Measurements from ENCODE around the gene PIH1D2.
A peak's percentile ranks its signal among the peaks of the same experiment; 100 is the strongest.
"Not testable (repeated sequence)": the region's sequence is repeated elsewhere in the genome, so short reads cannot be mapped to it uniquely, and the experiment has no call there.

Gene PIH1D2

GRCh38 chr11:112050721-112051120 is 23.1 kb downstream of the PIH1D2 start:
- DNase-seq = no peak

GRCh38 chr11:112049777-112050176 is 24.0 kb downstream of the PIH1D2 start:
- no peak for DNase-seq

- DNase-seq = not testable (repeated sequence)
Observed at GRCh38 chr11:112048256-112048655, 25.6 kb downstream of the PIH1D2 start.

- not testable (repeated sequence) for DNase-seq
Observed at GRCh38 chr11:112046647-112047046, 27.2 kb downstream of the PIH1D2 start.

- DNase-seq = no peak
Observed at GRCh38 chr11:112044961-112045360, 28.9 kb downstream of the PIH1D2 start.

- DNase-seq = no peak
Observed at GRCh38 chr11:112042961-112043304, 30.9 kb downstream of the PIH1D2 start.

- no peak for DNase-seq
Observed at GRCh38 chr11:112042161-112042960, 31.5 kb downstream of the PIH1D2 start.

GRCh38 chr11:112037527-112037926 is 36.3 kb downstream of the PIH1D2 start:
- DNase-seq = no peak

GRCh38 chr11:112033902-112034301 is 39.9 kb downstream of the PIH1D2 start:
- no peak for DNase-seq

GRCh38 chr11:112029460-112029859 is 44.4 kb downstream of the PIH1D2 start:
- DNase-seq = no peak

- DNase-seq = not testable (repeated sequence)
Observed at GRCh38 chr11:112026784-112027410, 46.9 kb downstream of the PIH1D2 start.

GRCh38 chr11:112025707-112026106 is 48.1 kb downstream of the PIH1D2 start:
- DNase-seq = no peak

GRCh38 chr11:112024773-112025678 is 48.8 kb downstream of the PIH1D2 start, which contains the start of gene DLAT:
TSS of gene DLAT (plus strand) at chr11:112025408. CDS start at chr11:112025473, 65 bp downstream.
- DNase-seq = peak; percentile 87

- DNase-seq = no peak
Observed at GRCh38 chr11:112024178-112024772, 49.5 kb downstream of the PIH1D2 start.

- no peak for DNase-seq
Observed at GRCh38 chr11:112023104-112023503, 50.7 kb downstream of the PIH1D2 start.

GRCh38 chr11:112019066-112019465 is 54.8 kb downstream of the PIH1D2 start:
- no peak for DNase-seq

Data from midbrain (tissue), 1 donor.